Measurements from ENCODE around the gene DDO. TPM values are rescaled to one million over a fixed set of nuclear protein-coding genes. Genes with fewer than 3 reads are reported as not detected.

Gene DDO
- total RNA-seq, 1 donor = 0.52 TPM

- H3K4me3 ChIP-seq (ENCODE audit: low read length) = no peak overlapping the region
- peaks cover 11% of the 10 kb centered on the region for H3K4me1 ChIP-seq (ENCODE audit: insufficient read depth, low read length)
- no peaks in the 10 kb centered on the region for H3K9me3 ChIP-seq (ENCODE audit: low read depth, low read length)
- no peaks in the 10 kb centered on the region for H3K27me3 ChIP-seq (ENCODE audit: insufficient read depth, low read length)
These were observed 17.0 kb upstream of the DDO start for GRCh38 chr6:110432285-110432900.

GRCh38 chr6:110430741-110431140, 15.4 kb upstream of the DDO start:
- Histone ChIP-seq H3K4me3 (ENCODE audit: low read length) (no peak overlapping the region), H3K9me3 (ENCODE audit: low read depth, low read length) (no peaks in the 10 kb centered on the region), H3K4me1 (ENCODE audit: insufficient read depth, low read length) (peaks cover 11% of the 10 kb centered on the region), H3K27me3 (ENCODE audit: insufficient read depth, low read length) (no peaks in the 10 kb centered on the region)

DNA sequence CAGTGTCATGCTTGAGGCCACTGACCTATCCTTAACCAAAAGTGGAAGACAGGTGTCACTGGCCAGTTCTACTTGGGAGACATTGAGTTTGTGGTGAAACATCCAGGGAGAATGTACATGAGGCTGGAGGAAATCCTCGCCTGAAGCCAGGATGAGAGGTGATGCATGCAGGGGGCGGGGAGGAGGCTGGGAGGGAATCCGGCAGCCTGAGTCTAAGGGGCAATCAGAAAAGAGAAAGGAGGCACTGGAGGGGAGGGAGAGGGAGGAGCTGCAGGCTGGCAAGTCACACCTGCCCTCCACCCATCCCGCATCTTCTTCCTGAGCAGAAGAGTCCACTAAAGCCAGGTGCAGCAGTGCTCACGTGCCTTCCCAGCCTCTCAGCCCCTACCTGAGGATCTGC, 14.9 kb upstream of the DDO start:
- H3K9me3 ChIP-seq (ENCODE audit: low read depth, low read length) = no peaks in the 10 kb centered on the region

GRCh38 chr6:110428153-110428552, 12.8 kb upstream of the DDO start:
- no peaks in the 10 kb centered on the region for H3K27me3 ChIP-seq (ENCODE audit: insufficient read depth, low read length)
- no peaks in the 10 kb centered on the region for H3K9me3 ChIP-seq (ENCODE audit: low read depth, low read length)
- H3K4me1 ChIP-seq (ENCODE audit: insufficient read depth, low read length) = peaks cover 9% of the 10 kb centered on the region
- H3K4me3 ChIP-seq (ENCODE audit: low read length) = no peak overlapping the region

More for the DNA sequence above, 14.9 kb upstream of the DDO start:
- Histone ChIP-seq H3K4me3 (ENCODE audit: low read length) (no peak overlapping the region), H3K4me1 (ENCODE audit: insufficient read depth, low read length) (peaks cover 11% of the 10 kb centered on the region), H3K27me3 (ENCODE audit: insufficient read depth, low read length) (no peaks in the 10 kb centered on the region)

GRCh38 chr6:110425816-110426215, 10.4 kb upstream of the DDO start:
- no peaks in the 10 kb centered on the region for H3K9me3 ChIP-seq (ENCODE audit: low read depth, low read length)
- peaks cover 3% of the 10 kb centered on the region for H3K27me3 ChIP-seq (ENCODE audit: insufficient read depth, low read length)
- H3K4me3 ChIP-seq (ENCODE audit: low read length) = no peak overlapping the region
- H3K4me1 ChIP-seq (ENCODE audit: insufficient read depth, low read length) = peaks cover 21% of the 10 kb centered on the region

DNA sequence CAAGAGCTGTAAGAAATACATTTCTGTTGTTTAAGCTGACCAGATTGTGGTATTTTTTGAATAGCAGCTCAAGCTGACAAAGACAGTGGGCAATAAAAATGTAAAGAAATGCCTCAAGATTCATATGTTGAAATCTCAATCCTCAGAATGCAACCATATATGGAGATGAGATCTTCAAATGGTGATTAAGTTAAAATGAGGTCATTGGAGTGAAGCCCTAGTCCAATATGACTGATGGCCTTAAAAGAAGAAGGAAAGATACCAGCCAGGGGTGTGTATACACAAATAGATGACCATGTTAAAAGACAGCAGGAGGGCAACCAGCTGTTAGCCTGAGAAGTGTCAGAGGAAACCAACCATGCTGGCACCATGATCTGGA, 7.1 kb upstream of the DDO start:
- peaks cover 33% of the 10 kb centered on the region for H3K4me1 ChIP-seq (ENCODE audit: insufficient read depth, low read length)
- no peak overlapping the region for H3K4me3 ChIP-seq (ENCODE audit: low read length)
- H3K9me3 ChIP-seq (ENCODE audit: low read depth, low read length) = no peaks in the 10 kb centered on the region
- H3K27me3 ChIP-seq (ENCODE audit: insufficient read depth, low read length) = peaks cover 3% of the 10 kb centered on the region

DNA sequence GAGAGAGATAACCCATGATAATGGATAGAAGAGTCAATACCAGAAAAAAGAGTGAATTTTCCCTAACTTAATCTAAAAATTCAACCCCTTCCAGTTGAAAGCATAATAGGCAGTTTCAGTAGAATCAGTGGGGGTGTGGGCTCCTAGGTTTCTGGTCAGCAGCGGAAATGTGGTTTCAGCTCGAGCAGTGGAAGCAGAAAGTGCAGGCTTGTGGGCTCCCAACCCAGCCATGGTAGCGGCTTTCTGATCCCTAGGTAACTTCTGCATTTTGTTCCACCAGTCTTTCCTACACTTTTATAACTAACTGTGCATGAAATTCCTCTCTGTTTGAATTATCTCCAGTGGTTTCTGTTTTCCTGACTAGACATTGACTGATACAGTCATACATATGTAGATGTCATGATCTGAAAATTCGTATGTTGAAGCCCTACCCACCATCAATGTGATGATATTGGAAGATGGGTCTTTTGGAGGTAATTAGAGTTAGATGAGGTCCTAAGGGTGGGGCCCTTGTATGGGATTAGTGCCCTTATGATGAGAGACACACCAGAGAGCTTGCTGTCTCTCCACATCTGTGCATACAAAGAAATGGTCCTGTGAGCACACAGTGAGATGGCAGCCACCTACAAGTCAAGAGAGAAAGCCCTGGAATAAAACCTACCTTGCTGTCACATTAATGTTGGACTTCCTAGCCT, 6.5 kb upstream of the DDO start:
- Histone ChIP-seq H3K4me3 (ENCODE audit: low read length) (no peak overlapping the region), H3K4me1 (ENCODE audit: insufficient read depth, low read length) (peaks cover 33% of the 10 kb centered on the region), H3K27me3 (ENCODE audit: insufficient read depth, low read length) (peaks cover 3% of the 10 kb centered on the region), H3K9me3 (ENCODE audit: low read depth, low read length) (no peaks in the 10 kb centered on the region)

- Histone ChIP-seq H3K9me3 (ENCODE audit: low read depth, low read length) (no peaks in the 10 kb centered on the region), H3K4me1 (ENCODE audit: insufficient read depth, low read length) (peaks cover 44% of the 10 kb centered on the region), H3K27me3 (ENCODE audit: insufficient read depth, low read length) (peaks cover 3% of the 10 kb centered on the region), H3K4me3 (ENCODE audit: low read length) (no peak overlapping the region)
These were observed 3.8 kb upstream of the DDO start for GRCh38 chr6:110419028-110419739.

DNA sequence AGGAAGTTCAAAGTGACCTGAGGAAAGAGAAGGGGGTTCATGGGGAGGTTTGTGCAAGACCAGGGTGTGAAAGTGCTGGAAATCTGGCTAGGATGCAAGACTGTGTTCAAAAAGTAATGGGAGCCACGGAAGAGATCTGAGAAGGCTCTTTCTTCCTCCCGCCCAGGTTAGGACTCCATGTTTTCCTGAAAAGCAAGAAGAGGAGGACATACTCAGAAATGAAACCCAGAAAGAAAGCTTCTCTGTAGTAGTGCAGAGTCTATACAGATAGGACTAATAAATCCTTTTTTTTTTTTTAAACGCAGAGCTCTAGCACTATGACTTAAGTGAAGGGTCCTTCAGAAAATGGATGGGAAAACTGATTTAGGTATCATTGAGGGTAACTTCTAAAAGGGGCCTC, 3.2 kb upstream of the DDO start:
- no peaks in the 10 kb centered on the region for H3K9me3 ChIP-seq (ENCODE audit: low read depth, low read length)
- peaks cover 3% of the 10 kb centered on the region for H3K27me3 ChIP-seq (ENCODE audit: insufficient read depth, low read length)
- H3K4me1 ChIP-seq (ENCODE audit: insufficient read depth, low read length) = peaks cover 44% of the 10 kb centered on the region
- no peak overlapping the region for H3K4me3 ChIP-seq (ENCODE audit: low read length)

DNA sequence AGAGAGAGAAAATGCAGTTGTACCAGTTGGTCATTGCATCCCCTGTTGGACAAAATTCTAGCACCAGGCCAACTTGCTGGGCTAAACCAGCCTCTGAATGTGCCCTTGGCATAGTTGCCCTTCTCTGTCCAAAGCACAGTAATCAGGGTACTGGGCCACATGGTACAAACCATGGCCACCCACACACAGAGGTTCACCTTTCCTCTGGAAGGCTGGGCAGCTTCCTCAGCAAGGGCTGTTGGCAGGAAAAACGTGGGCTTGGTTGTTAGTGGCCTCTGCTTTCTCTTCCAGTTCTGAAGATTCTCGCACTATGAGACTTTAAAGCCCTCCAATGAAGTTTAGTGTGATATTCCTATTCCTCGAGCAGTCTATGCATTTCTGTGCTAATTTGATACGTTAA, 706 bp downstream of the DDO start:
- no peaks in the 10 kb centered on the region for H3K9me3 ChIP-seq (ENCODE audit: low read depth, low read length)
- H3K27me3 ChIP-seq (ENCODE audit: insufficient read depth, low read length) = no peaks in the 10 kb centered on the region
- H3K4me3 ChIP-seq (ENCODE audit: low read length) = no peak overlapping the region
- H3K4me1 ChIP-seq (ENCODE audit: insufficient read depth, low read length) = peaks cover 19% of the 10 kb centered on the region

GRCh38 chr6:110412360-110412759, 3.0 kb downstream of the DDO start:
- H3K9me3 ChIP-seq (ENCODE audit: low read depth, low read length) = no peaks in the 10 kb centered on the region

GRCh38 chr6:110410511-110410910, 4.9 kb downstream of the DDO start:
- H3K27me3 ChIP-seq (ENCODE audit: insufficient read depth, low read length) = no peaks in the 10 kb centered on the region
- no peaks in the 10 kb centered on the region for H3K9me3 ChIP-seq (ENCODE audit: low read depth, low read length)
- peaks cover 3% of the 10 kb centered on the region for H3K4me1 ChIP-seq (ENCODE audit: insufficient read depth, low read length)
- no peak overlapping the region for H3K4me3 ChIP-seq (ENCODE audit: low read length)

More at GRCh38 chr6:110412360-110412759, 3.0 kb downstream of the DDO start:
- H3K27me3 ChIP-seq (ENCODE audit: insufficient read depth, low read length) = no peaks in the 10 kb centered on the region
- H3K4me1 ChIP-seq (ENCODE audit: insufficient read depth, low read length) = peaks cover 11% of the 10 kb centered on the region
- H3K4me3 ChIP-seq (ENCODE audit: low read length) = no peak overlapping the region

DNA sequence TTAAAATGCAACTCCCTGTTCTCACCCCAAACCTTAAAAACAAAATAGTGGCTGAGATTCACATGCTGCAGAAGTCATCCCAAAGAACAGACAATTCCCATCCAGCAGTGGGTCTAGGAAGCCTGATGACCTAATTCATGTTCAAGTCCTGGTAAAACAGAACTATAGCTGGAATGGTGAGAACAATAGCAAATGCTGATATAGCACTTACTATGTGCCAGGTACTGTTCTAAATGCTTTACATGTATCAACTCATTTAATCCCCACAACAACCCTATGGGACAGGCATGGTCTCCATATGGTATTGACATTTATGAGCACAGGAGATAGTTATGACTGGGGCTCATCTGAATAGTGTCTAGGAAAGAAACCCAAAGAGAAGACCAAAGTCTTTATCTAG, 5.6 kb downstream of the DDO start:
- no peaks in the 10 kb centered on the region for H3K27me3 ChIP-seq (ENCODE audit: insufficient read depth, low read length)

GRCh38 chr6:110408901-110409300, 6.5 kb downstream of the DDO start:
- H3K4me1 ChIP-seq (ENCODE audit: insufficient read depth, low read length) = no peaks in the 10 kb centered on the region
- H3K9me3 ChIP-seq (ENCODE audit: low read depth, low read length) = no peaks in the 10 kb centered on the region
- H3K4me3 ChIP-seq (ENCODE audit: low read length) = no peak overlapping the region
- H3K27me3 ChIP-seq (ENCODE audit: insufficient read depth, low read length) = no peaks in the 10 kb centered on the region

More for the DNA sequence above, 5.6 kb downstream of the DDO start:
- H3K9me3 ChIP-seq (ENCODE audit: low read depth, low read length) = no peaks in the 10 kb centered on the region
- H3K4me1 ChIP-seq (ENCODE audit: insufficient read depth, low read length) = peaks cover under 1% of the 10 kb centered on the region
- no peak overlapping the region for H3K4me3 ChIP-seq (ENCODE audit: low read length)

- Histone ChIP-seq H3K9me3 (ENCODE audit: low read depth, low read length) (no peaks in the 10 kb centered on the region), H3K4me3 (ENCODE audit: low read length) (no peak overlapping the region), H3K27me3 (ENCODE audit: insufficient read depth, low read length) (no peaks in the 10 kb centered on the region), H3K4me1 (ENCODE audit: insufficient read depth, low read length) (no peaks in the 10 kb centered on the region)
These were observed 10.8 kb downstream of the DDO start for GRCh38 chr6:110404607-110405006.

Measured in mononuclear cell (primary cell).